HepG2 (cell line): ENCODE results near the gene TRIM27. TPM values are rescaled to one million over a fixed set of nuclear protein-coding genes. Genes with fewer than 3 reads are reported as not detected.

Experiments used
- ERF ChIP-seq: IDR thresholded peaks from 2 replicates; pipeline ENCODE4 v1.6.1; 2018; ENCODE audit warnings: missing biosample characterization, missing genetic modification reagents
- GTF3A ChIP-seq: sonication (generic); formaldehyde crosslinking; conservative IDR thresholded peaks from 2 replicates; pipeline ENCODE4 v1.4.0; 2020; ENCODE audit warnings: mild to moderate bottlenecking, missing genetic modification reagents
- HDAC2 ChIP-seq: sonication (generic); formaldehyde crosslinking; IDR thresholded peaks from 2 replicates; pipeline ENCODE4 v1.4.0; 2020; ENCODE audit warnings: missing genetic modification reagents
- NFE2L2 ChIP-seq: fragments of 150-350 bp; IDR thresholded peaks from 2 replicates; pipeline ENCODE4 v1.6.1; 2014; ENCODE audit warnings: low read length
- RFX1 ChIP-seq: fragments of 450-650 bp; IDR thresholded peaks from 2 replicates; pipeline ENCODE4 v1.6.1; 2017
- TBX2 ChIP-seq: sonication (generic); formaldehyde crosslinking; IDR thresholded peaks from 2 replicates; pipeline ENCODE4 v1.5.0; 2020; ENCODE audit warnings: missing genetic modification reagents, mild to moderate bottlenecking, borderline replicate concordance
- YEATS4 ChIP-seq: sonication (generic); formaldehyde crosslinking; IDR thresholded peaks from 2 replicates; pipeline ENCODE4 v1.4.0; 2020; ENCODE audit warnings: missing genetic modification reagents, borderline replicate concordance
- YY1 ChIP-seq: IDR thresholded peaks from 2 replicates; pipeline ENCODE4 v1.6.1; 2011; ENCODE audit warnings: low read length, low read depth, moderate library complexity, mild to moderate bottlenecking; ENCODE audit not compliant: insufficient read depth, insufficient replicate concordance
- ZNF180 ChIP-seq: sonication (generic); formaldehyde crosslinking; IDR thresholded peaks from 2 replicates; pipeline ENCODE4 v1.4.0; 2020; ENCODE audit warnings: low read depth, missing genetic modification reagents, borderline replicate concordance
- ZNF431 ChIP-seq: sonication (generic); formaldehyde crosslinking; IDR thresholded peaks from 2 replicates; pipeline ENCODE4 v1.9.0; 2022; ENCODE audit warnings: missing genetic modification reagents, low read depth, mild to moderate bottlenecking, borderline replicate concordance
- ZNF564 ChIP-seq: sonication (generic); formaldehyde crosslinking; IDR thresholded peaks from 2 replicates; pipeline ENCODE4 v1.8.1; 2023; ENCODE audit warnings: mild to moderate bottlenecking, missing genetic modification reagents
- polyA plus RNA-seq, 8 experiments: library from polyadenylated mRNA; depleted of rRNA in 3 of 8; stranded (reverse) in 7 of 8; unstranded in 1 of 8; fragments of >200 nt; fragmentation: Illumina TruSeq in 4 of 8; extraction: Trizol in 4 of 8; gene quantifications; 2 replicates each; pipeline versions ENCODE4 v1.2.1 to v1.2.3, GENCODE V29; 2011 to 2016; ENCODE audit warnings: low read depth in 4 of 8, missing spikeins in 1 of 8, mixed read lengths in 1 of 8; ENCODE audit not compliant: insufficient read depth in 1 of 8
- total RNA-seq, 5 experiments: library from RNA; depleted of rRNA; stranded (reverse); fragments of >200 nt; fragmentation: Illumina TruSeq; extraction: Trizol; gene quantifications; 2 replicates each; pipeline ENCODE4 v1.2.3, GENCODE V29; 2016; ENCODE audit warnings: low read depth in 1 of 5
- TF ChIP-seq, protein P1 (sequence below): sonication (generic); formaldehyde crosslinking; IDR thresholded peaks from 2 replicates; pipeline ENCODE4 v1.5.1; 2020; ENCODE audit warnings: missing genetic modification reagents, mild to moderate bottlenecking, borderline replicate concordance
- TF ChIP-seq, protein P2 (sequence below): IDR thresholded peaks from 2 replicates; pipeline ENCODE4 v1.6.1; 2016; ENCODE audit warnings: missing compliant biosample characterization, missing genetic modification reagents, borderline replicate concordance
- TF ChIP-seq, protein P3 (sequence below): sonication (generic); formaldehyde crosslinking; IDR thresholded peaks from 2 replicates; pipeline ENCODE4 v1.5.0; 2020; ENCODE audit warnings: missing genetic modification reagents
- TF ChIP-seq, protein P4 (sequence below): sonication (generic); formaldehyde crosslinking; IDR thresholded peaks from 2 replicates; pipeline ENCODE4 v1.4.0; 2020; ENCODE audit warnings: missing genetic modification reagents
- TF ChIP-seq, protein P5 (sequence below): sonication (generic); IDR thresholded peaks from 2 replicates; pipeline ENCODE4 v1.6.1; 2016; ENCODE audit warnings: low read depth, borderline replicate concordance
- TF ChIP-seq, protein P6 (sequence below): sonication (generic); formaldehyde crosslinking; IDR thresholded peaks from 2 replicates; pipeline ENCODE4 v1.4.0; 2020; ENCODE audit warnings: mild to moderate bottlenecking, missing genetic modification reagents, borderline replicate concordance

The TRIM27 gene
- total and polyA plus RNA-seq, 2 of the 13 experiments (the other 11 are each of a cell fraction or from before 2014, with no cell fraction given), result 88.6 to 112 TPM

DNA sequence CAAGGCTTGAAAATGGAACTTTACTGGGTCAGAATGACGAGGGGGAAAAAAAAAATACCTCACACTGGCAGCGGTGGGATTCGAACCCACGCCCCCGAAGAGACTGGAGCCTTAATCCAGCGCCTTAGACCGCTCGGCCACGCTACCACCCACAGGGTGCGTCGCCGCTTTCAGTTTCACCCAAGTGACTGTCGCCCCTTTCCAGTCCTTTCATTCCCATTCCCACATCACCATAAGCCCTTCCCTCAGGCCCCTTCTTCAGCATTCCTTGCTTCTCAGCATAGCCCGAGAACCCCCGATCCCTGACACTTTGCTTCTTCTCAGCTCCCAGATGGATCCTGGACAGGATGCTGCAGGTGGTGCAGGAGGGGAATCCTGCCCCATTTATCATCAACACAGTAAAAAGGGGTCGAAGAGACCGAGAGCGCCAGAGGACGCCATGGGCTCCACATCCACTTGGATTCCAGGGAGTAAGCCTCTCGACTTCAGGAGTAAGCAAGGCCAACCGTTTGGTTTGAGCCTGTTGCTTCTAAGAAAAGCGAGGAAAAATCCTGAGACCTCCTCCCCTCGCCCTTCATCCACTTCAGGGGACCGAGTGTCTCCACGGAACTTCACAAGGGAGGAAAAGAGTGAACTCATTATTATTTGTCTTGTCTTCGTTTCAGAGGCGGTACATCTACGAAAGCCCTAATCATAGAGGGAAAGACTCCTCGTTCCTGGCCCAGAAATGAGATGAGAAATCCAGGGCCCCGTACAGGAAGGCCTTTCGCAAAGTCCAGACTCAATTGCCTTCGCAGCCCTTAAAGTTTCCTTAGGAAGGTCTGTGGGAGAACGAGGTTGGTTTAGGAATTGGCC lies 20.0 kb upstream of the TRIM27 start (continued):
- TF ChIP-seq, protein P1, sequence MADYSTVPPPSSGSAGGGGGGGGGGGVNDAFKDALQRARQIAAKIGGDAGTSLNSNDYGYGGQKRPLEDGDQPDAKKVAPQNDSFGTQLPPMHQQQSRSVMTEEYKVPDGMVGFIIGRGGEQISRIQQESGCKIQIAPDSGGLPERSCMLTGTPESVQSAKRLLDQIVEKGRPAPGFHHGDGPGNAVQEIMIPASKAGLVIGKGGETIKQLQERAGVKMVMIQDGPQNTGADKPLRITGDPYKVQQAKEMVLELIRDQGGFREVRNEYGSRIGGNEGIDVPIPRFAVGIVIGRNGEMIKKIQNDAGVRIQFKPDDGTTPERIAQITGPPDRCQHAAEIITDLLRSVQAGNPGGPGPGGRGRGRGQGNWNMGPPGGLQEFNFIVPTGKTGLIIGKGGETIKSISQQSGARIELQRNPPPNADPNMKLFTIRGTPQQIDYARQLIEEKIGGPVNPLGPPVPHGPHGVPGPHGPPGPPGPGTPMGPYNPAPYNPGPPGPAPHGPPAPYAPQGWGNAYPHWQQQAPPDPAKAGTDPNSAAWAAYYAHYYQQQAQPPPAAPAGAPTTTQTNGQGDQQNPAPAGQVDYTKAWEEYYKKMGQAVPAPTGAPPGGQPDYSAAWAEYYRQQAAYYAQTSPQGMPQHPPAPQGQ (CRISPR knock-in tag), result no peak
- TF ChIP-seq, protein P2, sequence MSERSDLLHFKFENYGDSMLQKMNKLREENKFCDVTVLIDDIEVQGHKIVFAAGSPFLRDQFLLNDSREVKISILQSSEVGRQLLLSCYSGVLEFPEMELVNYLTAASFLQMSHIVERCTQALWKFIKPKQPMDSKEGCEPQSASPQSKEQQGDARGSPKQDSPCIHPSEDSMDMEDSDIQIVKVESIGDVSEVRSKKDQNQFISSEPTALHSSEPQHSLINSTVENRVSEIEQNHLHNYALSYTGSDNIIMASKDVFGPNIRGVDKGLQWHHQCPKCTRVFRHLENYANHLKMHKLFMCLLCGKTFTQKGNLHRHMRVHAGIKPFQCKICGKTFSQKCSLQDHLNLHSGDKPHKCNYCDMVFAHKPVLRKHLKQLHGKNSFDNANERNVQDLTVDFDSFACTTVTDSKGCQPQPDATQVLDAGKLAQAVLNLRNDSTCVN (CRISPR knock-in tag), result no peak
- no peak for TF ChIP-seq RFX1
- TF ChIP-seq, protein P3, sequence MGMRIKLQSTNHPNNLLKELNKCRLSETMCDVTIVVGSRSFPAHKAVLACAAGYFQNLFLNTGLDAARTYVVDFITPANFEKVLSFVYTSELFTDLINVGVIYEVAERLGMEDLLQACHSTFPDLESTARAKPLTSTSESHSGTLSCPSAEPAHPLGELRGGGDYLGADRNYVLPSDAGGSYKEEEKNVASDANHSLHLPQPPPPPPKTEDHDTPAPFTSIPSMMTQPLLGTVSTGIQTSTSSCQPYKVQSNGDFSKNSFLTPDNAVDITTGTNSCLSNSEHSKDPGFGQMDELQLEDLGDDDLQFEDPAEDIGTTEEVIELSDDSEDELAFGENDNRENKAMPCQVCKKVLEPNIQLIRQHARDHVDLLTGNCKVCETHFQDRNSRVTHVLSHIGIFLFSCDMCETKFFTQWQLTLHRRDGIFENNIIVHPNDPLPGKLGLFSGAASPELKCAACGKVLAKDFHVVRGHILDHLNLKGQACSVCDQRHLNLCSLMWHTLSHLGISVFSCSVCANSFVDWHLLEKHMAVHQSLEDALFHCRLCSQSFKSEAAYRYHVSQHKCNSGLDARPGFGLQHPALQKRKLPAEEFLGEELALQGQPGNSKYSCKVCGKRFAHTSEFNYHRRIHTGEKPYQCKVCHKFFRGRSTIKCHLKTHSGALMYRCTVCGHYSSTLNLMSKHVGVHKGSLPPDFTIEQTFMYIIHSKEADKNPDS (CRISPR knock-in tag), result no peak
- TF ChIP-seq HDAC2 (CRISPR knock-in tag), result peak; percentile 83
- TF ChIP-seq, protein P4, sequence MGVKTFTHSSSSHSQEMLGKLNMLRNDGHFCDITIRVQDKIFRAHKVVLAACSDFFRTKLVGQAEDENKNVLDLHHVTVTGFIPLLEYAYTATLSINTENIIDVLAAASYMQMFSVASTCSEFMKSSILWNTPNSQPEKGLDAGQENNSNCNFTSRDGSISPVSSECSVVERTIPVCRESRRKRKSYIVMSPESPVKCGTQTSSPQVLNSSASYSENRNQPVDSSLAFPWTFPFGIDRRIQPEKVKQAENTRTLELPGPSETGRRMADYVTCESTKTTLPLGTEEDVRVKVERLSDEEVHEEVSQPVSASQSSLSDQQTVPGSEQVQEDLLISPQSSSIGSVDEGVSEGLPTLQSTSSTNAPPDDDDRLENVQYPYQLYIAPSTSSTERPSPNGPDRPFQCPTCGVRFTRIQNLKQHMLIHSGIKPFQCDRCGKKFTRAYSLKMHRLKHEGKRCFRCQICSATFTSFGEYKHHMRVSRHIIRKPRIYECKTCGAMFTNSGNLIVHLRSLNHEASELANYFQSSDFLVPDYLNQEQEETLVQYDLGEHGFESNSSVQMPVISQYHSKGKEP, result no peak
- TF ChIP-seq ZNF431, result peak; percentile 65
- TF ChIP-seq NFE2L2, result 0 out of 2 replicates have a peak, but pooled peaks have one; percentile 21
- TF ChIP-seq, protein P5, sequence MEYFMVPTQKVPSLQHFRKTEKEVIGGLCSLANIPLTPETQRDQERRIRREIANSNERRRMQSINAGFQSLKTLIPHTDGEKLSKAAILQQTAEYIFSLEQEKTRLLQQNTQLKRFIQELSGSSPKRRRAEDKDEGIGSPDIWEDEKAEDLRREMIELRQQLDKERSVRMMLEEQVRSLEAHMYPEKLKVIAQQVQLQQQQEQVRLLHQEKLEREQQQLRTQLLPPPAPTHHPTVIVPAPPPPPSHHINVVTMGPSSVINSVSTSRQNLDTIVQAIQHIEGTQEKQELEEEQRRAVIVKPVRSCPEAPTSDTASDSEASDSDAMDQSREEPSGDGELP, result 0 out of 2 replicates have a peak, but pooled peaks have one; percentile 25
- peak; percentile 97; the same call in 1 of the 2 replicates for TF ChIP-seq GTF3A (CRISPR knock-in tag)
- TF ChIP-seq, protein P6, sequence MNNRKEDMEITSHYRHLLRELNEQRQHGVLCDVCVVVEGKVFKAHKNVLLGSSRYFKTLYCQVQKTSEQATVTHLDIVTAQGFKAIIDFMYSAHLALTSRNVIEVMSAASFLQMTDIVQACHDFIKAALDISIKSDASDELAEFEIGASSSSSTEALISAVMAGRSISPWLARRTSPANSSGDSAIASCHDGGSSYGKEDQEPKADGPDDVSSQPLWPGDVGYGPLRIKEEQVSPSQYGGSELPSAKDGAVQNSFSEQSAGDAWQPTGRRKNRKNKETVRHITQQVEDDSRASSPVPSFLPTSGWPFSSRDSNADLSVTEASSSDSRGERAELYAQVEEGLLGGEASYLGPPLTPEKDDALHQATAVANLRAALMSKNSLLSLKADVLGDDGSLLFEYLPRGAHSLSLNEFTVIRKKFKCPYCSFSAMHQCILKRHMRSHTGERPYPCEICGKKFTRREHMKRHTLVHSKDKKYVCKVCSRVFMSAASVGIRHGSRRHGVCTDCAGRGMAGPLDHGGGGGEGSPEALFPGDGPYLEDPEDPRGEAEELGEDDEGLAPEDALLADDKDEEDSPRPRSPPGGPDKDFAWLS, result peak; percentile 74; the same call in 1 of the 2 replicates
- TF ChIP-seq ZNF180 (CRISPR knock-in tag), result no peak
- TF ChIP-seq YY1, result peak; percentile 64
- TF ChIP-seq ZNF564 (CRISPR knock-in tag), result 0 out of 2 replicates have a peak, but pooled peaks have one; percentile 44
- TF ChIP-seq YEATS4, result peak; percentile 35; the same call in 1 of the 2 replicates
- TF ChIP-seq ERF (CRISPR knock-in tag), result peak; percentile 78; the same call in 1 of the 2 replicates
- TF ChIP-seq TBX2, result peak; percentile 45; the same call in 1 of the 2 replicates
